GM12801 (cell line): Measurements from ENCODE around the gene NSG1.

Experiments
- CTCF ChIP-seq: IDR thresholded peaks from one replicate; pipeline ENCODE4 v1.5.1; 2011; ENCODE audit warnings: control low read depth; ENCODE audit not compliant: insufficient read length; ENCODE audit errors: extremely low read depth

The NSG1 gene

GRCh38 chr4:4405358-4405962 lies 18.6 kb downstream of the NSG1 start:
- TF ChIP-seq CTCF: no peak

GRCh38 chr4:4406455-4407298 lies 19.8 kb downstream of the NSG1 start:
- no peak for TF ChIP-seq CTCF

GRCh38 chr4:4407299-4408131 lies 20.6 kb downstream of the NSG1 start:
- no peak for TF ChIP-seq CTCF

GRCh38 chr4:4408132-4408523 lies 21.2 kb downstream of the NSG1 start:
- TF ChIP-seq CTCF: no peak

GRCh38 chr4:4408576-4409335 lies 21.9 kb downstream of the NSG1 start:
- no peak for TF ChIP-seq CTCF

- TF ChIP-seq CTCF: no peak
These were observed 22.7 kb downstream of the NSG1 start for GRCh38 chr4:4409416-4410115.
